GM21360 (cell line): ENCODE data around the gene OTOG.
"Not testable (repeated sequence)": the region's sequence is repeated elsewhere in the genome, so short reads cannot be mapped to it uniquely, and the experiment has no call there.

ENCODE experiments used
- ATAC-seq: cut with Tn5 transposase; IDR thresholded peaks from one replicate; pipeline ENCODE4 v1.9.1; 2021; ENCODE audit warnings: mild to moderate bottlenecking, moderate library complexity; ENCODE audit not compliant: unreplicated experiment

OTOG gene

DNA sequence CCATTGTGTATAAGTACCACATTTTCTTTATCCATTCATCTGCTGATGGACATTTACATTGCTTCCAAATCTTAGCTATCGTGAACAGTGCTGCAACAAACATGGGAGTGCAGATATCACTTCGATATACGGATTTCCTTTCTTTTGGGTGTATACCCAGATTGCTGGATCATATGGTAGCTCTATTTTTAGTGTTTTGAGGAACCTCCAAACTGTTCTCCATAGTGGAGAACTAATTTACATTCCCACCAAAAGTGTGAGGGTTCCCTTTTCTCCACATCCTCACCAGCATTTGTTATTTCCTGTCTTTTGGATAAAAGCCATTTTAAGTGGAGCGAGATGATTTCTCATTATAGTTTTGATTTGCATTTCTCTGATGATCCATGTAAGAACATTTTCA, 75.7 kb downstream of the OTOG start:
- ATAC-seq, result not testable (repeated sequence)

- no peak for ATAC-seq
Measured at GRCh38 chr11:17629113-17629512, 82.1 kb downstream of the OTOG start.

DNA sequence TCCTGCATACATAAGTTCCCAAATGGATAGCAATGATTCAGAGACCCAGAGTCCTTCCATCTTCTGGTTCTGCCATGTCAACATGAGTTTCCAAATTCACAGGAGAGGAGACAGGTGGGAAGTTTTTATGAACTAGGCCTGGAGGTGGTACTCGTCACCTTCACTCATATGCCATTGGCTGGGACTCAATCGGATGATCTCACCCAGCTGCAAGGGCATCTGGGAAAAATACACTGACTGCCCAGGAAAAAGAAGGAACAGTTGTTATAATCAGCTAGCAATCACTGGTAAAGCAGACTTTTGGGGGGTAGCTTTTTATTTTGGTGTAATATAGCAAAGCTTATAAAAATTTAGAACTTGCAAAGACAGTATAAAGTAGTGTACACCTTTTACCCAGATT, 83.9 kb downstream of the OTOG start:
- no peak for ATAC-seq

DNA sequence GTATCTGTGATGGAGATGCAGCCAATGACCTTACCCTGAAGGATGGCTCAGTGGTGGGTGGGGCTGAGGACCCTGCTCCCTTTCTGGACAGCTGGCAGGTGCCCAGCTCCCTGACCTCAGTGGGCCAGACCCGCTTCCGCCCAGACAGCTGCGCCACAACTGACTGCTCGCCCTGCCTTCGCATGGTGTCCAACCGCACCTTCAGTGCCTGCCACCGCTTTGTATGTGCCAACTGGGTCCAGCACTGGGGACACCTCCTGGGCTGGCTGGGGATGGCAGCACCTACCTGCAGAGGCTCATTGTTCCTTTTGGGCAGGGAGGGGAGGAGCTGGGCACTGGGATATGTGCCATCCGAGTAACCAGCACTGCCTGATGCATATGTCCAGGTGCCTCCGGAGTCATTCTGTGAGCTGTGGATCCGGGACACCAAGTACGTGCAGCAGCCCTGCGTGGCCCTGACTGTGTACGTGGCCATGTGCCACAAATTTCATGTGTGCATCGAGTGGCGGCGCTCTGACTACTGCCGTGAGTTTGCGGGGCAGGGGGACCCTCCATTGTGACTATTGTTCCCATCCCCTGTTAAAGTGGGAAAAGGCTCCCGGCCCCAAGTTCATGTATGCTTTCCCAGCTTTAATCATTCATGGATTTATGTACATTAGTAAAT, 84.8 kb downstream of the OTOG start:
- no peak for ATAC-seq

DNA sequence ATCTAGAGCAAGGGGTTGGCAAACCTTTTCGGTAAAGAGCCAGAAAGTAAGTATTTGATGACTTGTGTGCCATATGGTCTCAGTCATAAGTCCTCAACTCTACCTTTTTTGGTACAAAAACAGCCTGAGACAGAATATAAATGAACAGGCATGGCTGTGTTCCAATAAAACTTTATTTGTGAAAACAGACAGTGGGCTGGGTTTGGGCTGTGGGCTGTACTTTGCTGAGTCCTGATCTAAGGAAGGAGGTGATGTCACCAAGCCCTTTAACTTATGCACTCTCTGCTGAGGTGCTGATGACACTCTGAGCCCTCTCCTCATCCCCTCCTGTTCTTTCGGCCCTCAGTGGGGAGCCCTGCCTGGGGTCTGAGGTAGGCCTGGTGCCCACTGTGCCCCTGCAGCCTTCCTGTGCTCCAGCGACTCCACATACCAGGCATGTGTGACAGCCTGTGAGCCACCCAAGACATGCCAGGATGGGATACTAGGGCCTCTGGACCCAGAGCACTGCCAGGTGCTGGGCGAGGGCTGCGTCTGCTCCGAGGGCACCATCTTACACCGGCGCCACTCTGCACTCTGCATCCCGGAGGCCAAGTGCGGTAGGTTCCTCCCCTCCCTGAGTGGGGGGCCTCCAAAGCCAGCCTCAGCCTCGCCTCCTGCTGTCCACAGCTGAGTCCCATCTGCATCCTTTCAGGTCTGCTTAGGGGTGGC, 86.4 kb downstream of the OTOG start:
- no peak for ATAC-seq

DNA sequence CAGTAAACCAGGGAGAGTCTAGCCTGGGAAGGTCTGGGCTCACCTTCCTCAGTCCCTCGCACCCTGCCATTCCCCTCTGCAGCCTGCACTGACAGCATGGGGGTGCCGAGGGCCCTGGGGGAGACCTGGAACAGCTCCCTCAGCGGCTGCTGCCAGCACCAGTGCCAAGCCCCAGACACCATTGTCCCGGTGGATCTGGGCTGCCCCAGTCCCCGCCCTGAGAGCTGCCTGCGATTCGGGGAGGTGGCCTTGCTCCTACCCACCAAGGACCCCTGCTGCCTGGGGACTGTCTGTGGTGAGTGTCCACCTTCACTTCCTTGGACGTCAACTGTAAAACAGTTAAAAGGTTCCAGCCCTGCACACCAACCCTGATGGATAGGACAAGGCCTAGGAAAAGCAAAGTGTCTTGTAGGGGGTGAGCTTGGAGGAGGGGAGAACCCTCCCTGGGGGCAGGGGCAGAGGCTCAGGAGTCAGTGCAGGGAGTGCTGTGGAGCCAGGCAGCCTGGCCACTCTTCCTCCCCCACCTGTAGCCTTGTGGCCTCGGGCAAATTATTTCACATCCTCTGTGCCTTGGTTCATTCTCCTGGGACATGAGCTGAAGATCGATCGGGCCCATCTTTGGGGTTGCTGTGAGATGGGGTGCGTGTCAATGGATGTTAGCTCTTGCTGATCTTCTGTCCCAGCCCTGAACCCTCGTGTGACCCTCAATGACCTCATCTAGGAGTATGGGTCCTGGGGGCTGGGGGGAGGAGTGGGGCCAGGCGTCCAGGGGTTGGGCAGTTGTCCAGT, 87.1 kb downstream of the OTOG start:
- ATAC-seq, result no peak

DNA sequence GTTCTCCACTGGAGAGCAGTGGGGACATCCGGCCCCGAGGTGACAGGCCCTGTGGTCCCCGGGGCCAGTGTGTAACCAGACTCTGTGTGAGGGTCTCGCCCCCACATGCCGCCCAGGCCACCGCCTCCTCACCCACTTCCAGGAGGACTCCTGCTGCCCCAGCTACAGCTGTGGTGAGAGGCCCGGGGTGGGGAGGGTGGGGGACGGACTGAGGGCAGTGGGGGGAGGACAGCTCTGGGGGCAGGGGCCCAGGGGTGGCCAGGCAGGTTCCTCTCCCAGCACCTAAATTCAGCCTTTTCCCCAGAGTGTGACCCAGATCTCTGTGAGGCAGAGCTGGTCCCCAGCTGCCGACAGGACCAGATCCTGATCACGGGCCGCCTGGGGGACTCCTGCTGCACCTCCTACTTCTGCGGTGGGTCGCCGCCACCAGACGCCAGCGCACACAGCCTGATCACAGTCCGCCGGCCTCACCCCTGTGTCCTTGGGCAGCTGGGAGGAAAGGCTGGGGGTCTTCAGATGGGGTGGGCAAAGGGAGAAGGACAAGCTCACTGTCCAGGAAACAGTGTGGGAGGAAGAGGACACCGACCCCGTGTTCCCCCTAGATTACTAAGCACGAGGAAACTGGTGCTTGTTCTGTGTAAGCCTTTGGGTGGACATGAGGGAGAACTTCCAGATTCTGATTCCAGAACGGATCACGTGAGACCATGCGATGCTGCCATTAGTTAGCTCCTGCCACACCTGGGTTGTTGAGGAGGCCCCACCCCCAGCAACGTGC, 87.9 kb downstream of the OTOG start:
- no peak for ATAC-seq

GRCh38 chr11:17635551-17635938, 88.5 kb downstream of the OTOG start:
- ATAC-seq, result no peak

- ATAC-seq, result no peak
Measured at GRCh38 chr11:17636721-17637120, 89.7 kb downstream of the OTOG start.

DNA sequence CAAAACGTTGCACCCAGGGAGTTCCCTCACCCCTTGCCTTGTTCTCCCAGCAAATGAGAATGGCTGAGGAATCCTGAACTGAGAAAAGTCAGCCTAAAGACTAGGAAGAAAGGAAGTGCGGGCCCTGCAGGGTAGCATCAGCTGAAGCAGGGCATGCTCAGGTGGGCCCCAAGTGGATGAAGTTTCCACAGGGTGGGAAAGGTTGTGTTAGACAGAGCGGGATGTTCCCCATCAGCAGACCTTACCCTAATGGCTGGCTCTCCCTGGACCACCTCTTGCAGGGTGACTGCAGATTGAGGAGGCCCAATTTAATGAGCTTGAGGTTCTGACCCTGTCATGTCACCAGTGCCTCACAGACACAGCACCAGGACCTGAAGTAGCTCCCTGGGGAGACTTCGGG, 90.8 kb downstream of the OTOG start:
- no peak for ATAC-seq

- no peak for ATAC-seq
Measured at GRCh38 chr11:17638311-17638710, 91.3 kb downstream of the OTOG start.

- ATAC-seq, result no peak
Measured at GRCh38 chr11:17639091-17639490, 92.0 kb downstream of the OTOG start.

GRCh38 chr11:17639781-17640180, 92.7 kb downstream of the OTOG start:
- ATAC-seq, result no peak

DNA sequence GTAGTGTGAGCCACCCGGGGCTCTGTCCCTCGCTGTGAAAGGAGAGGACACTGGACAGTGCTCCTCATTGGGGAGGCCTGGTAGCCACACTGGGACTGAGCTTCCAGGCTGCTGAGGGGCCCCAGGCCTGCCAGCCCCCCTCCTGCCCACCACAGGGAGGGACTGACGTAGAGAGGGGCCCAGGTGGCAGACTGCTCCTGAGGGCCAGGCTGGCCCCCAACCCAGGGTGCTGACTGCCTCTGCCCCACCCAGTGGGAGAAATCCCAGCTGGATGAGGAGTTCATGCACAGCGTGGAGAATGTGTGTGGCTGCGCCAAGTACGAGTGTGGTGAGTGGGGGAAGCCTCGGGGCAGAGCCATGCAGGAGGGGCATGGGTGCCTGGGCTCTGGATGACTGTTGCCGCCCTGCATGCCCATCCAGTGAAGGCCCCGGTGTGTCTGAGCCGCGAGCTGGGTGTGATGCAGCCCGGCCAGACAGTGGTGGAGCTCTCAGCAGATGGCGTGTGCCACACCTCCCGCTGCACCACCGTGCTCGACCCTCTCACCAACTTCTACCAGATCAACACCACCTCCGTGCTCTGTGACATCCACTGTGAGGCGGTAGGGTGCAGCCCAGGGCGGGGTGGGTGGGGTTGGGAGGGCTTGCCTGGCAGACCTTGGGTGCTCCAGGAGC, 93.6 kb downstream of the OTOG start:
- ATAC-seq, result no peak

- no peak for ATAC-seq
Measured at GRCh38 chr11:17641792-17642350, 94.8 kb downstream of the OTOG start.

GRCh38 chr11:17642370-17642769, 95.3 kb downstream of the OTOG start:
- ATAC-seq, result no peak

DNA sequence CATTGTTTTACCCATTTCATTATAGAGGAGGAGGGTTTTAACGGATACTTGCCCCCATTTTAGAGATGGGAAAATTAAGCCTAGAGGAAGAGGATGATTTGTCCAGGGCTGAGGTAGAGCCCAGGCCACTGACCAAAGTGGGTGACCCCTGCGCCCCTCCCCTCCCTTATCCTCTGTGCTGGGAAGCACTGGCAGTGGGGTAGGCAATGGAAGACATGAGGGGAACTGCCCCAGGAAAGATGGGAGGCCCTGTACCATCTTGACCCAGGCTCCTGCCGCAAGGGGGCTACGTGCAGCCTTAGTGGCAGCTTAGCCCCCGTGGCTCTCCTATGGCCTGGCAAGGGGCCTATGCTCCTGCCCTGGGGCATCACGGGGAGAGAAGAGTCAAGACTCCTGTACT, 95.9 kb downstream of the OTOG start:
- ATAC-seq, result no peak

- no peak for ATAC-seq
Measured at GRCh38 chr11:17643506-17644405, 96.7 kb downstream of the OTOG start.

DNA sequence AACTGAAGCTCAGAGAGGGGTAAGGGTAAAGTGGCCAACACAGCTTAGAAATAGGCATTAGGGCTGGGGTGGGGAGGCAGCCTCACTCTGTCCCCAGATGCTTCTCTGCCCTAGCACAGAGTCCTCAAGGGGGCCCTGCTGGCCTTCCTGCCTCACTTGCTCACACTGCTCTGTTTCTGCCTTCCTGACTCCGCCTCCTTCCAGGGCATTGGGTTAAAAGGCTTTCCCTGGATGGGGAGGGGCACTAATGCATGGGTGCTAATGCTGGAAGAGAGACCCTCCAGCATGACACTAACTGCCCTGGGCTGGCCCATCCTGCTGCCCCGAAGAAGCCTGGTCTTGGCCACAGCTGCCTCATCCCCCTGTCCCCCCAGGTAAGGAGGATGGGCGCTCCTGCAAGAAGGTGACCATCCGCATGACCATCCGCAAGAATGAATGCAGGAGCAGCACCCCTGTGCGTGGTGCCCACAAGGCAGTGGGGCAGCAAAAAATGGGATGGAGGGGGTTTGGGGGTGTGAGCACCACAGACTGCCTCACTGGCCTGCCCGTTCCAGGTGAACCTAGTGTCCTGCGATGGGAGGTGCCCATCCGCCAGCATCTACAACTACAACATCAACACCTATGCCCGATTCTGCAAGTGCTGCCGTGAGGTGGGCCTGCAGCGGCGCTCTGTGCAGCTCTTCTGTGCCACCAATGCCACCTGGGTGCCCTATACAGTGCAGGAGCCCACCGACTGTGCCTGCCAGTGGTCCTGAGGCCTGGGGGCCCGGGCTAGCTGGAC, 98.3 kb downstream of the OTOG start:
- no peak for ATAC-seq
